CD4-positive, alpha-beta memory T cell (primary cell): ENCODE measurements around the gene ASCL2. TPM values are rescaled to one million over a fixed set of nuclear protein-coding genes. Genes with fewer than 3 reads are reported as not detected.

ENCODE experiments used
- CTCF ChIA-PET: fragments of 350-600 bp; sonication (Branson Sonifier 250); formaldehyde crosslinking; loops from one replicate; lab custom pipeline; 2021; ENCODE audit warnings: inconsistent platforms; ENCODE audit not compliant: partially characterized antibody; lab: Charles Lee
- POLR2A ChIA-PET: fragments of 350-600 bp; sonication (Branson Sonifier 250); formaldehyde crosslinking; loops from one replicate; lab custom pipeline; 2021; ENCODE audit not compliant: partially characterized antibody; lab: Charles Lee
- DNase-seq, 5 donors: peaks; one replicate each; pipeline versions ENCODE4 v3.0.0 to v3.0.0-alpha.2; 2020 to 2022; ENCODE audit warnings: mixed read lengths in 1 of 5
- H3K27ac ChIP-seq: one replicate; pipeline ENCODE4 v1.7.0; 2013; ENCODE audit warnings: low read depth, low read length
- H3K27me3 ChIP-seq: 2 replicates; pipeline ENCODE4 v1.7.0; 2013; ENCODE audit warnings: mild to moderate bottlenecking, low read length, moderate library complexity; ENCODE audit not compliant: insufficient read depth
- H3K36me3 ChIP-seq: 2 replicates; pipeline ENCODE4 v1.7.0; 2013; ENCODE audit warnings: mild to moderate bottlenecking, low read length, moderate library complexity; ENCODE audit not compliant: insufficient read depth
- H3K4me1 ChIP-seq: 2 replicates; pipeline ENCODE4 v1.7.0; 2013; ENCODE audit warnings: mild to moderate bottlenecking, low read length, moderate library complexity; ENCODE audit not compliant: insufficient read depth
- H3K4me3 ChIP-seq, 2 donors: one replicate each; pipeline ENCODE4 v1.7.0; 2013; ENCODE audit warnings: low read length in 2 of 2, mild to moderate bottlenecking in 1 of 2
- H3K9me3 ChIP-seq, 2 donors: one replicate each; pipeline ENCODE4 v1.7.0; 2013; ENCODE audit warnings: low read length in 2 of 2, control low read depth in 1 of 2; ENCODE audit not compliant: control insufficient read depth in 1 of 2
- H3K27ac Mint-ChIP-seq, 7 donors: one replicate each; pipeline ENCODE4 v1.8.0; 2020 to 2021; ENCODE audit warnings: mixed read lengths in 7 of 7, mild to moderate bottlenecking in 6 of 7, inconsistent platforms in 3 of 7, moderate library complexity in 3 of 7
- H3K27me3 Mint-ChIP-seq, 2 donors: one replicate each; pipeline ENCODE4 v1.8.0; 2020 to 2021; ENCODE audit warnings: mixed read lengths in 2 of 2
- H3K36me3 Mint-ChIP-seq, 2 donors: one replicate each; pipeline ENCODE4 v1.8.0; 2020 to 2021; ENCODE audit warnings: mixed read lengths in 2 of 2, inconsistent platforms in 1 of 2, mild to moderate bottlenecking in 1 of 2
- H3K4me1 Mint-ChIP-seq, 4 donors: one replicate each; pipeline ENCODE4 v1.8.0; 2020 to 2021; ENCODE audit warnings: mixed read lengths in 4 of 4, mild to moderate bottlenecking in 1 of 4
- H3K4me3 Mint-ChIP-seq, 8 donors: one replicate each; pipeline ENCODE4 v1.8.0; 2020 to 2021; ENCODE audit warnings: mixed read lengths in 8 of 8, mild to moderate bottlenecking in 7 of 8, moderate library complexity in 6 of 8, inconsistent platforms in 3 of 8
- H3K9me3 Mint-ChIP-seq, 8 donors: one replicate each; pipeline ENCODE4 v1.8.0; 2020 to 2021; ENCODE audit warnings: mixed read lengths in 8 of 8, mild to moderate bottlenecking in 5 of 8, inconsistent platforms in 3 of 8, moderate library complexity in 1 of 8
- intact Hi-C: fragments of 100-400 bp; cut with micrococcal nuclease; formaldehyde crosslinking; loops from one replicate; pipeline ENCODE4 v1.15.1; 2023
- polyA plus RNA-seq, 2 donors: library from polyadenylated mRNA; unstranded; fragments of 300-500 nt; fragmentation: Illumina TruSeq; gene quantifications; one replicate each; pipeline ENCODE4 v1.2.3, GENCODE V29; 2021
- total RNA-seq, 2 experiments: library from RNA; stranded (reverse); gene quantifications; one replicate each; pipeline ENCODE4 v1.2.3, GENCODE V29; 2021

Gene ASCL2
- total and polyA plus RNA-seq, 4 experiments from 2014 or later = 0.29 to 0.57 TPM; not detected in 2

- Mint-ChIP-seq H3K27me3 (peaks cover 14 to 21% of the 10 kb centered on the region in 2 donors), H3K27ac (no peak overlapping the region), H3K4me1 (no peaks in the 10 kb centered on the region), H3K4me3 (no peak overlapping the region), H3K9me3 (peaks cover 0 to 34% (median 18%) of the 10 kb centered on the region in 8 donors), H3K36me3 (peaks cover 0 to 9% of the 10 kb centered on the region in 2 donors)
- Histone ChIP-seq H3K27me3 (peaks cover 4% of the 10 kb centered on the region), H3K9me3 (peaks cover 0 to 2% of the 10 kb centered on the region in 2 donors), H3K36me3 (no peaks in the 10 kb centered on the region), H3K27ac (no peak overlapping the region), H3K4me1 (no peaks in the 10 kb centered on the region), H3K4me3 (no peak overlapping the region)
- no peak for DNase-seq
- POLR2A ChIA-PET = no interaction called here
- intact Hi-C loops = no loop called here
- CTCF ChIA-PET = interaction anchor here (2.8 kb wide), 1 partner anchor 81 kb away, joined by 8 read pairs; no protein-coding TSS in a partner anchor
These were observed 46.1 kb downstream of the ASCL2 start for GRCh38 chr11:2224254-2224653.

DNA sequence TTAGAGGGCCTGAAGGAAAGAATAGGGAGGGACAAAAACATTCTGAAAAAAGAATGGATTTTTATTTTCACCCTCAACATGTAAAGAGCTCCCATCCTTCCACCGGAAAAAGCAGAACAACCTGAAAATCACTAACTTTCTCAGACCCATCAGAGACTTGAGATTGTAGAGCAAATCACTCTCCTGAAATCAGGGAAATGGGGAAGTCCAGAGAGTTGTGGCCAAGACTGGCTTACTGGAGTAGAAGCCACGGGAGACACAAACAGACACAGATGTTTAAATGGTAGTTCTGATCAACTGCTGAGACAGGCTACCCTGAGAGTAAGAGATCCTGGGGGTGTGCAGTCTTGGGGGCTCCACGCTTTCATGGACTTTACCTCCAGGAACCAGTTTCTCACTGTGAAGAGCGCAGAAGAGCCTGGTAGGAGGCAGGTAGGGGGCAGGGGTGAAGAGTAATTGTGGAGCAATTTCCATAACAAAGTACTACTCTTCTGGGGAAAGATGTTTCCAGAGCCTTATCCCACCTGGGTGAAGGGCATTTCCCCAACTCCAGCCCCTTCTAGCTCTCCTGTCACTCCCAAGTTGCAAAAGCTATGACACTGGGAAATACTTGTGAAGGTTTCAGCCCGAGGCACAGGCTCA, 47.1 kb downstream of the ASCL2 start:
- H3K9me3 Mint-ChIP-seq = peaks cover 0 to 29% (median 15%) of the 10 kb centered on the region in 8 donors
- peaks cover 4% of the 10 kb centered on the region for H3K27me3 ChIP-seq
- H3K4me1 ChIP-seq = no peaks in the 10 kb centered on the region
- H3K27ac Mint-ChIP-seq = no peak overlapping the region
- no peak overlapping the region for H3K4me3 Mint-ChIP-seq
- peaks cover 0 to 5% of the 10 kb centered on the region in 2 donors for H3K36me3 Mint-ChIP-seq
- no peaks in the 10 kb centered on the region for H3K9me3 ChIP-seq
- no peak overlapping the region for H3K4me3 ChIP-seq
- ChIA-PET CTCF (interaction anchor here (2.8 kb wide), 1 partner anchor 82 kb away, joined by 8 read pairs; no protein-coding TSS in a partner anchor), POLR2A (no interaction called here)
- peaks cover 11 to 24% of the 10 kb centered on the region in 2 donors for H3K27me3 Mint-ChIP-seq
- intact Hi-C loops = no loop called here
- no peak for DNase-seq
- H3K36me3 ChIP-seq = no peaks in the 10 kb centered on the region
- H3K27ac ChIP-seq = no peak overlapping the region
- H3K4me1 Mint-ChIP-seq = no peaks in the 10 kb centered on the region

DNA sequence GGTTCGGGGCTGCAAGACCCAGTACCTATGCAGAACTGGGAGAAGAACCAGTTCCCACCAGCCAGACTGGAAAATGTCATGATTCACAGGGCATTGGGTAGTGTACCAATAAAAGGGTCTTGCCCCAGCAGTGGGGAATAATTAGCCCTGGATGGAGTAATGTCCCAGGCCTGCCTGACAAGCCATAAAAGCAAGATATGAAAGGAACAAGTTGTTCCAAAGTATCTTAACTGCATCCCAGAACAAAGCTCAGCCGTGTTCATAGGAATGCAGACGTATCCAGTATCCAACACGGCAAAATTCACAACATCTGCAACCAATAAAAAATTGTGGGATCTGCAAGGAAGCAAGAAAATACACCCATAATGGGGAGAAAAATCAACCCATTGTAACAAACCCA, 47.9 kb downstream of the ASCL2 start:
- ChIA-PET CTCF (interaction anchor here (2.8 kb wide), 1 partner anchor 83 kb away, joined by 8 read pairs; no protein-coding TSS in a partner anchor), POLR2A (no interaction called here)
- no peaks in the 10 kb centered on the region for H3K4me1 Mint-ChIP-seq
- Histone ChIP-seq H3K4me1 (peaks cover 2% of the 10 kb centered on the region), H3K27ac (no peak overlapping the region), H3K4me3 (no peak overlapping the region), H3K36me3 (no peaks in the 10 kb centered on the region), H3K27me3 (peaks cover 4% of the 10 kb centered on the region), H3K9me3 (no peaks in the 10 kb centered on the region)
- no peak overlapping the region for H3K27ac Mint-ChIP-seq
- peaks cover 11 to 24% of the 10 kb centered on the region in 2 donors for H3K27me3 Mint-ChIP-seq
- H3K9me3 Mint-ChIP-seq = peaks cover 0 to 29% (median 15%) of the 10 kb centered on the region in 8 donors
- H3K36me3 Mint-ChIP-seq = peaks cover 0 to 5% of the 10 kb centered on the region in 2 donors
- no peak for DNase-seq
- H3K4me3 Mint-ChIP-seq = no peak overlapping the region
- intact Hi-C loops = no loop called here

GRCh38 chr11:2221591-2221990, 48.8 kb downstream of the ASCL2 start:
- ChIA-PET CTCF (no interaction called here), POLR2A (interaction anchor here (0.6 kb wide), 1 partner anchor 795 kb away, joined by 3 read pairs; no protein-coding TSS in a partner anchor)
- no peak overlapping the region for H3K4me3 Mint-ChIP-seq
- peaks cover 10% of the 10 kb centered on the region for H3K4me1 ChIP-seq
- H3K4me1 Mint-ChIP-seq = no peaks in the 10 kb centered on the region
- no peak overlapping the region for H3K27ac ChIP-seq
- H3K27ac Mint-ChIP-seq = no peak overlapping the region
- peaks cover 0 to 5% of the 10 kb centered on the region in 2 donors for H3K36me3 Mint-ChIP-seq
- peaks cover 10 to 20% of the 10 kb centered on the region in 2 donors for H3K27me3 Mint-ChIP-seq
- H3K4me3 ChIP-seq = no peak overlapping the region
- DNase-seq = no peak
- no peaks in the 10 kb centered on the region for H3K36me3 ChIP-seq
- intact Hi-C loops = no loop called here
- H3K9me3 Mint-ChIP-seq = peaks cover 0 to 29% (median 14%) of the 10 kb centered on the region in 8 donors
- no peaks in the 10 kb centered on the region for H3K9me3 ChIP-seq
- peaks cover 4% of the 10 kb centered on the region for H3K27me3 ChIP-seq

- Histone ChIP-seq H3K27ac (no peak overlapping the region), H3K36me3 (no peaks in the 10 kb centered on the region), H3K9me3 (no peaks in the 10 kb centered on the region), H3K4me1 (peaks cover 14% of the 10 kb centered on the region), H3K27me3 (peaks cover 4% of the 10 kb centered on the region), H3K4me3 (no peak overlapping the region)
- intact Hi-C loops = no loop called here
- ChIA-PET POLR2A (no interaction called here), CTCF (no interaction called here)
- Mint-ChIP-seq H3K9me3 (peaks cover 0 to 29% (median 14%) of the 10 kb centered on the region in 8 donors), H3K4me3 (no peak overlapping the region), H3K4me1 (no peaks in the 10 kb centered on the region), H3K27me3 (peaks cover 10 to 20% of the 10 kb centered on the region in 2 donors), H3K36me3 (peaks cover 0 to 5% of the 10 kb centered on the region in 2 donors), H3K27ac (no peak overlapping the region)
- DNase-seq = no peak
These were observed 49.4 kb downstream of the ASCL2 start for GRCh38 chr11:2221024-2221423.

DNA sequence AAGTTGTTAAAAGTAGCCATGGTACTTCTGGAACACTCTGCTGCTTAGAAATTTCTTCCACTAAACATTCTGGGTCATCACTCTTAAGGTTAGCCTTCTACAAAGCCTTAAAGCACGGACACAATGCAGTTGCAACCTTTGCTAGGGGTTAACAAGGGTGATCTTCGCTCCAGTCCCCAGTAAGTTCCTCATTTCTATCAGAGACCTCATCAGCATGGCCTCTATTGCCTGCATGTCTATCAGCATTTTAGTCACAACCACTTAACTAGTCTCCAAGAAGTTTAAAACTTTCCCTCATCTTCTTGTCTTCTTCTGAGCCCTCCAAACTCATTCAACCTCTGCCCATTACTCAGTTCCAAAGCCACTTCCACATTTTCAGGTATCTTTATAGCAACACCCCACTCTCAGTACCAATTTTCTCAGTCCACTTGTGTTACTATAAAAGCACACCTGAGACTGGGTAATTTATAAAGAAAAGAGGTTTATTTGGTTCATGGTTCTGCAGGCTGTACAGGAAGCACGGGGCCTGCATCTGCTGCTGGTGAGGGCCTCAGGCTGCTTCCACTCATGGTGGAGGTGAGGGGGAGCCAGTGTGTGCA, 50.1 kb downstream of the ASCL2 start:
- no peak for DNase-seq
- intact Hi-C loops = no loop called here
- POLR2A ChIA-PET = no interaction called here
- peaks cover 0 to 5% of the 10 kb centered on the region in 2 donors for H3K36me3 Mint-ChIP-seq
- no peak overlapping the region for H3K27ac ChIP-seq
- CTCF ChIA-PET = no interaction called here
- H3K4me3 Mint-ChIP-seq = no peak overlapping the region
- no peaks in the 10 kb centered on the region for H3K36me3 ChIP-seq
- H3K9me3 Mint-ChIP-seq = peaks cover 0 to 25% (median 14%) of the 10 kb centered on the region in 8 donors
- H3K27me3 ChIP-seq = peaks cover 4% of the 10 kb centered on the region
- no peak overlapping the region for H3K27ac Mint-ChIP-seq
- peaks cover 10 to 17% of the 10 kb centered on the region in 2 donors for H3K27me3 Mint-ChIP-seq
- H3K9me3 ChIP-seq = no peaks in the 10 kb centered on the region
- H3K4me3 ChIP-seq = no peak overlapping the region
- H3K4me1 Mint-ChIP-seq = no peaks in the 10 kb centered on the region
- H3K4me1 ChIP-seq = peaks cover 14% of the 10 kb centered on the region

DNA sequence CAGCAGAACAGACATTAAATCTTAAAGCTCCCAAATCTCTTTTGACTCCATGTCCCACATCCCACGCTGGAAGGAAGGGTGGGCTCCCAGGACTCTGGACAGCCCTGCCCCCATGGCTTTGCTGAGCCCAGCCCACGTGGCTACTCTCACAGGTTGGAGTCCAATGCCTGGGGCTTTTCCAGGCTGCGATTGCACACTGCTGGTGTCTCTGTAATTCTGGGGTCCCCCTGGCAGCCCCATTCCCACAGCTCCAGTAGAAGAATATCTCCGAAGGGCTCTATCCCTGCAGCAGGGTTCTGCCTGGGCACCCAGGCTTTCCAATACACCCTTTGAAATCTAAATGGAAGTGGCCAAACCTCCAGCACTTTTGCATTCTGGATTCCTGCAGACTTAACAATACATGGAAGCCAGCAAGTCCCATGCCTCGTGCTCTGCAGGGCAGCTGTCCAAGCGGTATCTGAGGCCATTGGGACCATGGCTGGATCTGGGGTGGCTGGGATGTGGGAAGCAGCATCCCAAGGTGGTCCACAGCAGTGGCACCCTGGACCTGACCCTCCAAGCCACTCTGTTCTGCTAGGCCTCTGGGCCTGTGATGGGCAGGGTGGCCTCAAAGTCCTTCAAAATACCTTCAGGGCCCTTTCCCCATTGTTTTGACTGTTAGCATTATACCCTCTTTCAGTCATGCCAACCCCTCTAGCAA, 50.9 kb downstream of the ASCL2 start:
- Mint-ChIP-seq H3K36me3 (peaks cover 0 to 5% of the 10 kb centered on the region in 2 donors), H3K27ac (no peak overlapping the region), H3K9me3 (peaks cover 0 to 22% (median 13%) of the 10 kb centered on the region in 8 donors), H3K27me3 (peaks cover 9 to 17% of the 10 kb centered on the region in 2 donors), H3K4me3 (no peak overlapping the region), H3K4me1 (no peaks in the 10 kb centered on the region)
- H3K9me3 ChIP-seq = no peaks in the 10 kb centered on the region
- intact Hi-C loops = loop anchor here (10.0 kb wide), 1 partner anchor 45 kb away; no protein-coding TSS in a partner anchor
- H3K27ac ChIP-seq = no peak overlapping the region
- peak in 1 of 5 donors; percentile 24 for DNase-seq
- H3K27me3 ChIP-seq = peaks cover 4% of the 10 kb centered on the region
- H3K36me3 ChIP-seq = no peaks in the 10 kb centered on the region
- H3K4me3 ChIP-seq = no peak overlapping the region
- POLR2A ChIA-PET = no interaction called here
- H3K4me1 ChIP-seq = peaks cover 14% of the 10 kb centered on the region
- CTCF ChIA-PET = no interaction called here
